SK-N-SH treated with all-trans-retinoic acid at 6 μM for 48 hours (cell line): ENCODE measurements around the gene CDK14.

Experiments
- ATAC-seq: fragments of 200-7000 bp; cut with Tn5 transposase; 3 replicates; pipeline ENCODE4 v1.9.1; 2020; ENCODE audit warnings: mild to moderate bottlenecking, moderate library complexity
- BACH2 ChIP-seq: fragments of 250-450 bp; sonication (Bioruptor Pico); IDR thresholded peaks from 2 replicates; pipeline ENCODE4 v1.9.0; 2021; ENCODE audit warnings: mild to moderate bottlenecking, borderline replicate concordance
- CREB5 ChIP-seq: fragments of 250-450 bp; sonication (Bioruptor Pico); IDR thresholded peaks from 2 replicates; pipeline ENCODE4 v1.5.1; 2020; ENCODE audit warnings: low read depth, mild to moderate bottlenecking, moderate library complexity
- CSDC2 ChIP-seq: fragments of 250-450 bp; sonication (Bioruptor Pico); IDR thresholded peaks from 2 replicates; pipeline ENCODE4 v1.5.0; 2020; ENCODE audit warnings: mild to moderate bottlenecking, moderate library complexity
- CSRNP3 ChIP-seq: fragments of 250-450 bp; sonication (Bioruptor Pico); IDR thresholded peaks from 2 replicates; pipeline ENCODE4 v1.5.1; 2021; ENCODE audit warnings: mild to moderate bottlenecking, moderate library complexity
- ESRRG ChIP-seq: fragments of 250-450 bp; sonication (Bioruptor Pico); IDR thresholded peaks from 2 replicates; pipeline ENCODE4 v1.6.1; 2021; ENCODE audit warnings: mild to moderate bottlenecking
- GLIS3 ChIP-seq: fragments of 250-450 bp; sonication (Bioruptor Pico); IDR thresholded peaks from 2 replicates; pipeline ENCODE4 v1.5.0; 2020; ENCODE audit warnings: mild to moderate bottlenecking, moderate library complexity
- ISL1 ChIP-seq: fragments of 250-450 bp; sonication (Bioruptor Pico); IDR thresholded peaks from 2 replicates; pipeline ENCODE4 v2.1.2; 2022; ENCODE audit warnings: mild to moderate bottlenecking, moderate library complexity
- OSR1 ChIP-seq: fragments of 250-450 bp; sonication (Bioruptor Pico); IDR thresholded peaks from 2 replicates; pipeline ENCODE4 v1.8.0; 2022; ENCODE audit warnings: moderate library complexity, mild to moderate bottlenecking, inconsistent platforms
- PPARA ChIP-seq: fragments of 250-450 bp; sonication (Bioruptor Pico); IDR thresholded peaks from 2 replicates; pipeline ENCODE4 v1.5.0; 2020; ENCODE audit warnings: mild to moderate bottlenecking, borderline replicate concordance
- RARB ChIP-seq: fragments of 250-450 bp; sonication (Bioruptor Pico); IDR thresholded peaks from 2 replicates; pipeline ENCODE4 v1.8.0; 2021; ENCODE audit warnings: mild to moderate bottlenecking, moderate library complexity
- SNAI2 ChIP-seq: fragments of 250-450 bp; sonication (Bioruptor Pico); IDR thresholded peaks from 2 replicates; pipeline ENCODE4 v1.5.0; 2020; ENCODE audit warnings: mild to moderate bottlenecking, moderate library complexity
- TCF4 ChIP-seq: fragments of 250-450 bp; sonication (Bioruptor Pico); IDR thresholded peaks from 2 replicates; pipeline ENCODE4 v1.8.0; 2021; ENCODE audit warnings: mild to moderate bottlenecking, moderate library complexity, borderline replicate concordance
- TOX ChIP-seq: fragments of 250-450 bp; sonication (Bioruptor Pico); IDR thresholded peaks from 2 replicates; pipeline ENCODE4 v1.8.0; 2021; ENCODE audit warnings: mild to moderate bottlenecking, moderate library complexity, borderline replicate concordance
- ZC3H10 ChIP-seq: fragments of 250-450 bp; sonication (Bioruptor Pico); IDR thresholded peaks from 2 replicates; pipeline ENCODE4 v1.5.1; 2021; ENCODE audit warnings: mild to moderate bottlenecking, moderate library complexity
- ZFP3 ChIP-seq: fragments of 250-450 bp; sonication (Bioruptor Pico); IDR thresholded peaks from 2 replicates; pipeline ENCODE4 v1.5.0; 2020; ENCODE audit warnings: mild to moderate bottlenecking, moderate library complexity
- ZFP30 ChIP-seq: fragments of 450-650 bp; formaldehyde crosslinking; IDR thresholded peaks from 2 replicates; pipeline ENCODE4 v1.5.0; 2022; ENCODE audit warnings: mild to moderate bottlenecking, moderate library complexity
- ZNF565 ChIP-seq: fragments of 450-650 bp; formaldehyde crosslinking; conservative IDR thresholded peaks from 2 replicates; pipeline ENCODE4 v1.5.0; 2020; ENCODE audit warnings: low read depth, mild to moderate bottlenecking, moderate library complexity
- ZNF70 ChIP-seq: fragments of 450-650 bp; formaldehyde crosslinking; IDR thresholded peaks from 2 replicates; pipeline ENCODE4 v1.5.0; 2020; ENCODE audit warnings: mild to moderate bottlenecking, moderate library complexity
- ZNF8 ChIP-seq: fragments of 450-650 bp; formaldehyde crosslinking; IDR thresholded peaks from 2 replicates; pipeline ENCODE4 v1.5.0; 2020; ENCODE audit warnings: mild to moderate bottlenecking, moderate library complexity
- TF ChIP-seq, protein P1 (sequence below): fragments of 250-450 bp; sonication (Bioruptor Pico); IDR thresholded peaks from 2 replicates; pipeline ENCODE4 v1.8.0; 2020; ENCODE audit warnings: mild to moderate bottlenecking, moderate library complexity, borderline replicate concordance
- TF ChIP-seq, protein P2 (sequence below): fragments of 250-450 bp; sonication (Bioruptor Pico); IDR thresholded peaks from 2 replicates; pipeline ENCODE4 v1.5.0; 2020; ENCODE audit warnings: mild to moderate bottlenecking, moderate library complexity

Gene CDK14

GRCh38 chr7:90563286-90563685, 32.8 kb upstream of the CDK14 start:
- ATAC-seq, result no peak
- TF ChIP-seq BACH2 (CRISPR knock-in tag), result no peak
- TF ChIP-seq ZNF70 (CRISPR knock-in tag), result no peak
- TF ChIP-seq CREB5, result no peak
- TF ChIP-seq ISL1 (CRISPR knock-in tag), result no peak
- TF ChIP-seq SNAI2, result no peak
- TF ChIP-seq ESRRG, result no peak
- TF ChIP-seq TOX (CRISPR knock-in tag), result no peak
- TF ChIP-seq CSDC2 (CRISPR knock-in tag), result no peak
- no peak for TF ChIP-seq ZNF8 (CRISPR knock-in tag)
- TF ChIP-seq ZC3H10 (CRISPR knock-in tag), result no peak
- no peak for TF ChIP-seq ZNF565
- TF ChIP-seq, protein P1, sequence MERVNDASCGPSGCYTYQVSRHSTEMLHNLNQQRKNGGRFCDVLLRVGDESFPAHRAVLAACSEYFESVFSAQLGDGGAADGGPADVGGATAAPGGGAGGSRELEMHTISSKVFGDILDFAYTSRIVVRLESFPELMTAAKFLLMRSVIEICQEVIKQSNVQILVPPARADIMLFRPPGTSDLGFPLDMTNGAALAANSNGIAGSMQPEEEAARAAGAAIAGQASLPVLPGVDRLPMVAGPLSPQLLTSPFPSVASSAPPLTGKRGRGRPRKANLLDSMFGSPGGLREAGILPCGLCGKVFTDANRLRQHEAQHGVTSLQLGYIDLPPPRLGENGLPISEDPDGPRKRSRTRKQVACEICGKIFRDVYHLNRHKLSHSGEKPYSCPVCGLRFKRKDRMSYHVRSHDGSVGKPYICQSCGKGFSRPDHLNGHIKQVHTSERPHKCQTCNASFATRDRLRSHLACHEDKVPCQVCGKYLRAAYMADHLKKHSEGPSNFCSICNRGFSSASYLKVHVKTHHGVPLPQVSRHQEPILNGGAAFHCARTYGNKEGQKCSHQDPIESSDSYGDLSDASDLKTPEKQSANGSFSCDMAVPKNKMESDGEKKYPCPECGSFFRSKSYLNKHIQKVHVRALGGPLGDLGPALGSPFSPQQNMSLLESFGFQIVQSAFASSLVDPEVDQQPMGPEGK (CRISPR knock-in tag), result no peak
- TF ChIP-seq, protein P2, sequence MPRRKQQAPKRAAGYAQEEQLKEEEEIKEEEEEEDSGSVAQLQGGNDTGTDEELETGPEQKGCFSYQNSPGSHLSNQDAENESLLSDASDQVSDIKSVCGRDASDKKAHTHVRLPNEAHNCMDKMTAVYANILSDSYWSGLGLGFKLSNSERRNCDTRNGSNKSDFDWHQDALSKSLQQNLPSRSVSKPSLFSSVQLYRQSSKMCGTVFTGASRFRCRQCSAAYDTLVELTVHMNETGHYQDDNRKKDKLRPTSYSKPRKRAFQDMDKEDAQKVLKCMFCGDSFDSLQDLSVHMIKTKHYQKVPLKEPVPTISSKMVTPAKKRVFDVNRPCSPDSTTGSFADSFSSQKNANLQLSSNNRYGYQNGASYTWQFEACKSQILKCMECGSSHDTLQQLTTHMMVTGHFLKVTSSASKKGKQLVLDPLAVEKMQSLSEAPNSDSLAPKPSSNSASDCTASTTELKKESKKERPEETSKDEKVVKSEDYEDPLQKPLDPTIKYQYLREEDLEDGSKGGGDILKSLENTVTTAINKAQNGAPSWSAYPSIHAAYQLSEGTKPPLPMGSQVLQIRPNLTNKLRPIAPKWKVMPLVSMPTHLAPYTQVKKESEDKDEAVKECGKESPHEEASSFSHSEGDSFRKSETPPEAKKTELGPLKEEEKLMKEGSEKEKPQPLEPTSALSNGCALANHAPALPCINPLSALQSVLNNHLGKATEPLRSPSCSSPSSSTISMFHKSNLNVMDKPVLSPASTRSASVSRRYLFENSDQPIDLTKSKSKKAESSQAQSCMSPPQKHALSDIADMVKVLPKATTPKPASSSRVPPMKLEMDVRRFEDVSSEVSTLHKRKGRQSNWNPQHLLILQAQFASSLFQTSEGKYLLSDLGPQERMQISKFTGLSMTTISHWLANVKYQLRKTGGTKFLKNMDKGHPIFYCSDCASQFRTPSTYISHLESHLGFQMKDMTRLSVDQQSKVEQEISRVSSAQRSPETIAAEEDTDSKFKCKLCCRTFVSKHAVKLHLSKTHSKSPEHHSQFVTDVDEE (CRISPR knock-in tag), result no peak
- TF ChIP-seq GLIS3 (CRISPR knock-in tag), result no peak
- no peak for TF ChIP-seq CSRNP3 (CRISPR knock-in tag)
- no peak for TF ChIP-seq ZFP30 (CRISPR knock-in tag)
- no peak for TF ChIP-seq OSR1 (CRISPR knock-in tag)
- no peak for TF ChIP-seq TCF4
- no peak for TF ChIP-seq ZFP3 (CRISPR knock-in tag)
- no peak for TF ChIP-seq RARB (CRISPR knock-in tag)

GRCh38 chr7:90564455-90564854, 31.7 kb upstream of the CDK14 start:
- TF ChIP-seq BACH2 (CRISPR knock-in tag), result no peak
- ATAC-seq, result no peak

GRCh38 chr7:90568213-90568612, 27.9 kb upstream of the CDK14 start:
- TF ChIP-seq CREB5 (no peak), SNAI2 (no peak), OSR1 (CRISPR knock-in tag) (no peak), ZC3H10 (CRISPR knock-in tag) (no peak), PPARA (CRISPR knock-in tag) (no peak), GLIS3 (CRISPR knock-in tag) (no peak), CSRNP3 (CRISPR knock-in tag) (no peak), ZFP30 (CRISPR knock-in tag) (no peak), RARB (CRISPR knock-in tag) (no peak), ZNF8 (CRISPR knock-in tag) (no peak), ESRRG (no peak), ISL1 (CRISPR knock-in tag) (no peak), TOX (CRISPR knock-in tag) (no peak), CSDC2 (CRISPR knock-in tag) (no peak), ZFP3 (CRISPR knock-in tag) (no peak), BACH2 (CRISPR knock-in tag) (no peak)
- TF ChIP-seq, protein P1 (CRISPR knock-in tag), result no peak
- TF ChIP-seq, all 23 proteins: peak for 0
- ATAC-seq, result peak; percentile 40; the same call in 1 of the 3 replicates
